IMR-90 (cell line): ENCODE results near the gene LRP1-AS. TPM values are rescaled to one million over a fixed set of nuclear protein-coding genes. Genes with fewer than 3 reads are reported as not detected.

Experiments
- ATAC-seq: fragments of 200-7000 bp; cut with Tn5 transposase; 2 replicates; pipeline ENCODE4 v1.9.1; 2020; ENCODE audit warnings: low read depth, mild to moderate bottlenecking, moderate library complexity
- BruUV-seq: library from RNA; stranded (reverse); fragments of 400-500 nt; replicated peaks from 2 replicates; lab custom pipeline; 2021; lab: Mats Ljungman, UMichigan
- CTCF ChIA-PET: fragments of 300-600 bp; formaldehyde crosslinking; extraction: SDS; loops from one replicate; lab custom pipeline; 2021; ENCODE audit warnings: antibody characterized with exemption; lab: Yijun Ruan, JAX
- POLR2A ChIA-PET: fragments of 300-600 bp; sonication (Branson Sonifier 250); formaldehyde crosslinking; loops from one replicate; lab custom pipeline; 2022; ENCODE audit warnings: antibody characterized with exemption; ENCODE audit not compliant: unreplicated experiment; lab: Charles Lee
- DNase-seq: peaks from one replicate; pipeline ENCODE4 v3.0.0; 2013
- H2AFZ ChIP-seq: replicated peaks from 2 replicates; pipeline ENCODE3; 2013; ENCODE audit warnings: low read length, mild to moderate bottlenecking; ENCODE audit not compliant: poor library complexity
- H2AK5ac ChIP-seq: 2 replicates; pipeline ENCODE4 v1.6.1; 2013; ENCODE audit warnings: low read depth, low read length, inconsistent platforms
- H2AK9ac ChIP-seq: replicated peaks from 2 replicates; pipeline ENCODE3; 2013; ENCODE audit warnings: mild to moderate bottlenecking, low read depth, low read length, moderate library complexity; ENCODE audit not compliant: poor library complexity
- H2BK120ac ChIP-seq: 2 replicates; pipeline ENCODE4 v1.6.1; 2013; ENCODE audit warnings: low read depth, low read length, inconsistent platforms
- H2BK15ac ChIP-seq: 3 replicates; pipeline ENCODE4 v1.6.1; 2013; ENCODE audit warnings: low read depth, low read length, inconsistent platforms
- H2BK20ac ChIP-seq: 2 replicates; pipeline ENCODE4 v1.6.1; 2013; ENCODE audit warnings: low read depth, mild to moderate bottlenecking, inconsistent platforms, low read length, moderate library complexity
- H2BK5ac ChIP-seq: 2 replicates; pipeline ENCODE4 v1.6.1; 2013; ENCODE audit warnings: mild to moderate bottlenecking, low read depth, low read length, inconsistent platforms; ENCODE audit not compliant: poor library complexity, severe bottlenecking
- H3K14ac ChIP-seq: replicated peaks from 2 replicates; pipeline ENCODE4 v1.6.1; 2013; ENCODE audit warnings: low read depth, low read length, inconsistent platforms
- H3K18ac ChIP-seq: 2 replicates; pipeline ENCODE4 v1.6.1; 2013; ENCODE audit warnings: low read depth, low read length, control low read depth
- H3K23ac ChIP-seq: 2 replicates; pipeline ENCODE4 v1.6.1; 2013; ENCODE audit warnings: low read depth, low read length, inconsistent platforms
- H3K27ac ChIP-seq: 2 replicates; pipeline ENCODE4 v1.5.1; 2013; ENCODE audit warnings: mild to moderate bottlenecking, control low read depth, low read length; ENCODE audit not compliant: insufficient read depth
- H3K27me3 ChIP-seq: 2 replicates; pipeline ENCODE4 v1.6.1; 2013; ENCODE audit warnings: low read length; ENCODE audit not compliant: control insufficient read depth, insufficient read depth
- H3K36me3 ChIP-seq: 2 replicates; pipeline ENCODE4 v1.6.1; 2013; ENCODE audit warnings: low read length, mixed read lengths; ENCODE audit not compliant: control insufficient read depth, insufficient read depth
- H3K4ac ChIP-seq: 2 replicates; pipeline ENCODE4 v1.6.1; 2013; ENCODE audit warnings: low read depth, low read length, inconsistent platforms
- H3K4me1 ChIP-seq: 2 replicates; pipeline ENCODE4 v1.6.1; 2013; ENCODE audit warnings: low read length, mixed read lengths; ENCODE audit not compliant: control insufficient read depth, insufficient read depth
- H3K4me2 ChIP-seq: 2 replicates; pipeline ENCODE4 v1.6.1; 2013; ENCODE audit warnings: low read depth, mild to moderate bottlenecking, control low read depth, low read length, moderate library complexity
- H3K4me3 ChIP-seq: 2 replicates; pipeline ENCODE4 v1.5.1; 2013; ENCODE audit warnings: low read depth, mild to moderate bottlenecking, control low read depth, low read length, moderate library complexity; ENCODE audit not compliant: insufficient read depth
- H3K56ac ChIP-seq: 2 replicates; pipeline ENCODE4 v1.6.1; 2013; ENCODE audit warnings: low read length, inconsistent platforms; ENCODE audit not compliant: insufficient read depth; ENCODE audit errors: extremely low read depth
- H3K79me1 ChIP-seq, 2 experiments: 2 replicates each; pipeline ENCODE4 v1.6.1; 2013; ENCODE audit warnings: low read length in 2 of 2, inconsistent platforms in 1 of 2, low read depth in 1 of 2
- H3K9ac ChIP-seq: 2 replicates; pipeline ENCODE4 v1.6.1; 2013; ENCODE audit warnings: low read depth, low read length, control low read depth
- H3K9me1 ChIP-seq: 2 replicates; pipeline ENCODE4 v1.6.1; 2013; ENCODE audit warnings: low read length, inconsistent platforms; ENCODE audit not compliant: insufficient read depth
- H3K9me3 ChIP-seq: 2 replicates; pipeline ENCODE4 v1.6.1; 2013; ENCODE audit warnings: low read length; ENCODE audit not compliant: control insufficient read depth, insufficient read depth
- H4K20me1 ChIP-seq: 2 replicates; pipeline ENCODE4 v1.6.1; 2013; ENCODE audit warnings: low read length, inconsistent platforms; ENCODE audit not compliant: insufficient read depth
- H4K5ac ChIP-seq: 2 replicates; pipeline ENCODE4 v1.6.1; 2013; ENCODE audit warnings: mild to moderate bottlenecking, low read depth, low read length, control low read depth
- H4K8ac ChIP-seq, 2 experiments: 2 replicates each; pipeline ENCODE4 v1.6.1; 2013; ENCODE audit warnings: low read depth in 2 of 2, low read length in 2 of 2, control low read depth in 1 of 2, inconsistent platforms in 1 of 2
- H4K91ac ChIP-seq: 2 replicates; pipeline ENCODE4 v1.6.1; 2013; ENCODE audit warnings: low read depth, low read length, inconsistent platforms; ENCODE audit not compliant: insufficient read depth
- BHLHE40 ChIP-seq: fragments of 150-350 bp; IDR thresholded peaks from 2 replicates; pipeline ENCODE4 v1.6.1; 2016; ENCODE audit warnings: mild to moderate bottlenecking, low read depth, low read length
- CEBPB ChIP-seq: IDR thresholded peaks from 2 replicates; pipeline ENCODE4 v1.6.1; 2012; ENCODE audit warnings: low read depth, low read length, improper control_type of control experiment
- CHD1 ChIP-seq: IDR thresholded peaks from 2 replicates; pipeline ENCODE4 v1.6.1; 2012; ENCODE audit warnings: low read depth, low read length, improper control_type of control experiment
- FOS ChIP-seq: fragments of 150-350 bp; IDR thresholded peaks from 2 replicates; pipeline ENCODE4 v1.6.1; 2016; ENCODE audit warnings: low read depth, low read length
- MAFK ChIP-seq: IDR thresholded peaks from 2 replicates; pipeline ENCODE4 v1.6.1; 2012; ENCODE audit warnings: low read depth, low read length, improper control_type of control experiment
- MAZ ChIP-seq: IDR thresholded peaks from 2 replicates; pipeline ENCODE4 v1.6.1; 2012; ENCODE audit warnings: low read depth, mild to moderate bottlenecking, low read length, improper control_type of control experiment, moderate library complexity, borderline replicate concordance
- MXI1 ChIP-seq: IDR thresholded peaks from 2 replicates; pipeline ENCODE4 v1.6.1; 2012; ENCODE audit warnings: low read depth, mild to moderate bottlenecking, low read length, moderate library complexity, borderline replicate concordance
- NFE2L2 ChIP-seq: fragments of 150-350 bp; IDR thresholded peaks from 2 replicates; pipeline ENCODE4 v1.6.1; 2016; ENCODE audit warnings: low read depth, mild to moderate bottlenecking, low read length
- POLR2A ChIP-seq: IDR thresholded peaks from 2 replicates; pipeline ENCODE4 v1.6.1; 2012; ENCODE audit warnings: mild to moderate bottlenecking, low read depth, low read length
- RAD21 ChIP-seq: IDR thresholded peaks from 2 replicates; pipeline ENCODE4 v1.6.1; 2012; ENCODE audit warnings: low read length, improper control_type of control experiment
- RCOR1 ChIP-seq: IDR thresholded peaks from 2 replicates; pipeline ENCODE4 v1.6.1; 2012; ENCODE audit warnings: mild to moderate bottlenecking, low read length, improper control_type of control experiment; ENCODE audit not compliant: insufficient replicate concordance
- RFX5 ChIP-seq: IDR thresholded peaks from 2 replicates; pipeline ENCODE4 v1.8.0; 2012; ENCODE audit warnings: low read depth, mild to moderate bottlenecking, low read length, moderate library complexity
- SMC3 ChIP-seq: fragments of 150-350 bp; IDR thresholded peaks from 2 replicates; pipeline ENCODE4 v1.6.1; 2016; ENCODE audit warnings: low read depth, mild to moderate bottlenecking, antibody characterized with exemption, low read length, moderate library complexity
- USF2 ChIP-seq: fragments of 150-350 bp; IDR thresholded peaks from 2 replicates; pipeline ENCODE4 v1.6.1; 2017; ENCODE audit warnings: mild to moderate bottlenecking, antibody characterized with exemption, low read length, low read depth
- WGBS, 2 experiments: methylation state at CpG; one replicate each; pipeline versions ENCODE4 v1.1.5 to v1.1.7; 2013; ENCODE audit warnings: missing lambda C conversion rate in 2 of 2; ENCODE audit not compliant: insufficient read length in 1 of 2; ENCODE audit errors: extremely low coverage in 2 of 2; 5-methylcytosine and 5-hydroxymethylcytosine counted together
- dilution Hi-C: fragments of 300-500 bp; cut with HindIII; formaldehyde crosslinking; loops from one replicate; pipeline ENCODE4 v1.14.3; 2018; ENCODE audit warnings: low sequenced_read_pairs; ENCODE audit not compliant: unreplicated experiment
- in situ Hi-C: fragments of 300-500 bp; cut with MboI; formaldehyde crosslinking; loops from 3 replicates; pipeline ENCODE4 v1.14.3; 2019; ENCODE audit warnings: low sequenced_read_pairs, inconsistent platforms, mixed read lengths
- intact Hi-C: fragments of 100-400 bp; cut with micrococcal nuclease; formaldehyde crosslinking; loops from 2 replicates; pipeline ENCODE4 v1.10.0; 2022
- polyA plus RNA-seq, 3 experiments: library from polyadenylated mRNA; depleted of rRNA; stranded (reverse); fragments of >200 nt; gene quantifications; 2 replicates each; pipeline ENCODE4 v1.2.3, GENCODE V29; 2012; ENCODE audit warnings: low replicate concordance in 1 of 3
- total RNA-seq: library from RNA; depleted of rRNA; stranded (reverse); fragments of >200 nt; gene quantifications from 2 replicates; pipeline ENCODE4 v1.2.3, GENCODE V29; 2012
- TF ChIP-seq, protein P1 (sequence below): fragments of 150-350 bp; IDR thresholded peaks from 2 replicates; pipeline ENCODE4 v1.6.1; 2016; ENCODE audit warnings: low read depth, mild to moderate bottlenecking, low read length, moderate library complexity, borderline replicate concordance
- TF ChIP-seq, protein P2 (sequence below): conservative IDR thresholded peaks from 2 replicates; pipeline ENCODE4 v1.5.1; 2012; ENCODE audit warnings: mild to moderate bottlenecking, low read depth, low read length, improper control_type of control experiment

LRP1-AS gene
- total and polyA plus RNA-seq, 2 of the 4 experiments (the other 2 are of a cell fraction): not detected

DNA sequence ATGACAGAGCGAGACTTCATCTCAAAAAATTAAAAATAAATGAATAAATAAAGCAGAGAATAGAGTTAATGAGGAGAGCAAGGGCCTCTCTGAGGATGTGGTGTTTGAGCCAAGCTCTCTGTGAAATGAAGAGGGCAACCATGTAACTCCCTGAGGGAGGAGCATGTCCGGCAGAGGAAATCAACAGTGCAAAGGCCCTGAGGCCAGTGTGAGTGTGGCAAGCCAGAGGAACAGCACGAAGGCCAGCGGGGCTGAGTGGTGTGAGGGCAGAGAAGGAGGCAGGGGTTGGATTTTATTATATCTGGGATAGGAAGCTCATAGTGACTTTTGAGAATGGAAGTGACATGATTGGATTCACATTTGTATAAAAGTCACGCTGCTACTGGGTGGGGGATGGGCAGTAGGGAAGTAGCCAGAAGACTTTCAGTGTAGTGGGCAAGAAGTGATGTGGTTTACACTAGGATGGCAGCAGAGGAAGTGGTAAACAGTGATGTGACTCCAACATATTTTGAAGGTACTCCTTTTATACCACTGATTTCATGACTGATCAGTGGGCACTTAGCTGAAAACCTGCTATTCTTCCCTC lies 10.3 kb upstream of the LRP1-AS start:
- Histone ChIP-seq H2BK120ac (no peak overlapping the region), H4K20me1 (peaks cover 49% of the 10 kb centered on the region), H3K9me3 (no peaks in the 10 kb centered on the region), H2AK9ac (no peak overlapping the region), H3K36me3 (peaks cover 95% of the 10 kb centered on the region), H4K91ac (no peak overlapping the region), H3K4me3 (no peak overlapping the region), H3K4me2 (no peak overlapping the region), H3K18ac (no peak overlapping the region), H3K4ac (no peak overlapping the region), H3K9me1 (peaks cover 24% of the 10 kb centered on the region), H3K27ac (no peak overlapping the region), H3K9ac (no peak overlapping the region), H3K23ac (no peak overlapping the region), H3K27me3 (no peaks in the 10 kb centered on the region), H4K8ac (no peak overlapping the region), H2BK15ac (no peak overlapping the region), H3K4me1 (peaks cover 8% of the 10 kb centered on the region; the same call in 1 of the 2 replicates), H3K56ac (no peak overlapping the region), H3K14ac (no peak overlapping the region), H2BK5ac (no peak overlapping the region), H3K79me1 (peaks cover 48 to 94% of the 10 kb centered on the region in 2 experiments), H2AFZ (no peak overlapping the region), H4K5ac (no peak overlapping the region), H2BK20ac (no peak overlapping the region), H2AK5ac (no peak overlapping the region)
- intact Hi-C loops: no loop called here
- 90% methylated on average over 4 of the region's 5 CpGs; no CpG with 5 or more reads in 1 of the 2 experiments for WGBS, 2 experiments
- ATAC-seq: no peak
- POLR2A ChIA-PET: interaction anchor here (1.0 kb wide), 1 partner anchor 9 kb away, joined by 3 read pairs; no protein-coding TSS in a partner anchor
- CTCF ChIA-PET: interaction anchor here (0.5 kb wide), 1 partner anchor 32 kb away, joined by 4 read pairs; no protein-coding TSS in a partner anchor
- no TSS peak for BruUV-seq
- DNase-seq: no peak
- in situ Hi-C loops: no loop called here
- dilution Hi-C loops: no loop called here
- TF ChIP-seq RFX5 (no peak), CEBPB (no peak), MXI1 (no peak), RCOR1 (no peak), CHD1 (no peak), FOS (no peak), SMC3 (no peak), RAD21 (no peak), BHLHE40 (no peak), USF2 (no peak), POLR2A (no peak), MAZ (no peak), MAFK (no peak), NFE2L2 (no peak)
- TF ChIP-seq, protein P1, sequence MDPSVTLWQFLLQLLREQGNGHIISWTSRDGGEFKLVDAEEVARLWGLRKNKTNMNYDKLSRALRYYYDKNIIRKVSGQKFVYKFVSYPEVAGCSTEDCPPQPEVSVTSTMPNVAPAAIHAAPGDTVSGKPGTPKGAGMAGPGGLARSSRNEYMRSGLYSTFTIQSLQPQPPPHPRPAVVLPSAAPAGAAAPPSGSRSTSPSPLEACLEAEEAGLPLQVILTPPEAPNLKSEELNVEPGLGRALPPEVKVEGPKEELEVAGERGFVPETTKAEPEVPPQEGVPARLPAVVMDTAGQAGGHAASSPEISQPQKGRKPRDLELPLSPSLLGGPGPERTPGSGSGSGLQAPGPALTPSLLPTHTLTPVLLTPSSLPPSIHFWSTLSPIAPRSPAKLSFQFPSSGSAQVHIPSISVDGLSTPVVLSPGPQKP: no peak
- TF ChIP-seq, protein P2, sequence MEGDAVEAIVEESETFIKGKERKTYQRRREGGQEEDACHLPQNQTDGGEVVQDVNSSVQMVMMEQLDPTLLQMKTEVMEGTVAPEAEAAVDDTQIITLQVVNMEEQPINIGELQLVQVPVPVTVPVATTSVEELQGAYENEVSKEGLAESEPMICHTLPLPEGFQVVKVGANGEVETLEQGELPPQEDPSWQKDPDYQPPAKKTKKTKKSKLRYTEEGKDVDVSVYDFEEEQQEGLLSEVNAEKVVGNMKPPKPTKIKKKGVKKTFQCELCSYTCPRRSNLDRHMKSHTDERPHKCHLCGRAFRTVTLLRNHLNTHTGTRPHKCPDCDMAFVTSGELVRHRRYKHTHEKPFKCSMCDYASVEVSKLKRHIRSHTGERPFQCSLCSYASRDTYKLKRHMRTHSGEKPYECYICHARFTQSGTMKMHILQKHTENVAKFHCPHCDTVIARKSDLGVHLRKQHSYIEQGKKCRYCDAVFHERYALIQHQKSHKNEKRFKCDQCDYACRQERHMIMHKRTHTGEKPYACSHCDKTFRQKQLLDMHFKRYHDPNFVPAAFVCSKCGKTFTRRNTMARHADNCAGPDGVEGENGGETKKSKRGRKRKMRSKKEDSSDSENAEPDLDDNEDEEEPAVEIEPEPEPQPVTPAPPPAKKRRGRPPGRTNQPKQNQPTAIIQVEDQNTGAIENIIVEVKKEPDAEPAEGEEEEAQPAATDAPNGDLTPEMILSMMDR: no peak
